NCI-H1048 (cell line): ENCODE results near the gene VIPAS39.
A peak's percentile ranks its signal among the peaks of the same experiment; 100 is the strongest.

ENCODE experiments used
- DNase-seq: peaks from one replicate; lab custom pipeline; 2025; lab: John Stamatoyannopoulos, UW

The VIPAS39 gene

DNA sequence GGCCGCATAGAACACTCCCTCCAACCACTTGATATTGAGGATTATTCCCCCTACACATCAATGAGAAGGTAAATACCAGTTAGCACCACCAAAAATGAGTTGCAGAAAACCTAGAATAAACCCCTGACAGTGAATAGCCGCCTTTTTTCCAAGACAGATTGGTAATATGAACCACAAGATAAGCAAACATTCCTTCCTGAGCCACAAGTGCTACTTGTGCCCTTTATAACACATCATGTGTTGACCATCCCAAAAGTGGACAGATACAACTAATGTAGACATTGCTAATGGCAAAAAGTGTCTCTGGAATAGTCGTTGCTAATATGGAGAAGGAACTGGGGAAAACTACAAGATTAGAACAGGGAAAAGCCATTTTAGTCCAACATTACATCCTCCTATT, 51.3 kb downstream of the VIPAS39 start:
- DNase-seq, result no peak

DNA sequence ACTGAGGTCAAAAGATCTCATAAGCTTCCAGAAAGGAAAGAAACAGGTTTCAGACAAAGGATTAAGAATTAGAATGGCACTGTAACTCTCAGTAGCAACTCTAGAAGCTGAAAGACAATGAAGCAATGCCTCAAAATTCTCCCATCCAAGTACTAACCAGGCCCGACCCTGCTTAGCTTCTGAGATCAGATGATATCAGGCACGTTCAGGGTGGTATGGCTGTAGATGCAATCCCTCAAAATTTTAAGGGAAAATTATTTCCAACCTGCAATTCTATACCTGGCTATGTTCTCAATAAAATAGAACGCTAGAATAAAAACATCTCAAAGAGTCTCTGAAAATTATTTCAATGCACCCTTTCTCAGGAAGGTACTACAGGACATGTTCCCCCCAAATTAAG, 53.6 kb downstream of the VIPAS39 start:
- no peak for DNase-seq

DNA sequence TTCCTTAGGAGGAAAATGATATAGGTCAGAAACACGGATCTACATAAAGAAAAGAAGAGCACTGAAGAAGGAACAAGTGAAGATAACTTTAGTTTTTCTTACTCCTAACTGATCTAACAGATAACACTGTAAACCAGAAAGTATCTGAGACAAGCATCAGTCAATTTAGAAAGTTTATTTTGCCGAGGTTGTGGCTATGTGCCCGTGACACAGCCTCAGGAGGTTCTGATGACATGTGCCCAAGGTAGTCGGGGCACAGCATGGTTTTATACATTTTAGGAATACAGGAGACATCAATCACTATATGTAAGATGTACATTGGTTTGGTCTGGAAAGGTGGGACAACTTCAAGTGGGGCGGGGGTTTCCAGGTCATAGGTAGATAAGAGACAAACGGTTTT, 57.2 kb downstream of the VIPAS39 start:
- DNase-seq, result no peak

DNA sequence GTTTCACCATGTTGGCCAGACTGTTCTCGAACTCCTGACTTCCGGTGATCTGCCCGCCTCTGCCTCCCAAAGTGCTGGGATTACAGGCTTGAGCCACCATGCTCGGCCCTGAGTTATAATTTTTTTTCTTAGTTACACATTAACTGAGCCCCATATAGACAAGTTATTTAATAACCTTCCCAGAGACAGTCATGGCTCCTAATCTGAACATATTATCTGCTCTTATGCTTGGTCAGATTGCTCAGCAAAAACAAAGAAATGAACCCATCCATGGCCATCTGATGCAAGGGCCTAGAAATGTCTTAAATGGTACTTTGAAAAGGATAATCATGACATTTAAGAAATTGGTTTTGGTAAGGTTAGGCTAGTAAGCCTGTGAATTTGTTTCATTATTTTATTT, 67.2 kb downstream of the VIPAS39 start:
- DNase-seq, result no peak

DNA sequence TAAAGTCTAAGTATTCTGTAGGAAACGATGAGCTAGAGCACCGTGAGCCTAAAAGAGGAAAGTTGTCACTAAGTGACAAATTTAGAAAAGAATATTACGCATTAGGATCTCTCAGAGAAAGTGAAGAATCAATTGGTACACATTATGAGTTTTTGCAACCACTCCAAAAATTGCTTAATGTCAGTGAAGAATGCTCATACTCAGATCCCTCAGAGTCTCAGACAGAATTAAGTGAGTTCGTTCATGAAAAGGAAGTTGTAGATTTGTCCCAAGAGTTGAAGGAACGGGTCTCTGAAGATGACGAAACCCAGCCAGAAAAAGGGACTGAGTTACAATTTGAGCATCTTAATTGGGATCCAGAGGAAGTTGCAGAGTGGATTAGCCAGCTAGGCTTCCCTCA, 78.7 kb downstream of the VIPAS39 start:
- no peak for DNase-seq

DNA sequence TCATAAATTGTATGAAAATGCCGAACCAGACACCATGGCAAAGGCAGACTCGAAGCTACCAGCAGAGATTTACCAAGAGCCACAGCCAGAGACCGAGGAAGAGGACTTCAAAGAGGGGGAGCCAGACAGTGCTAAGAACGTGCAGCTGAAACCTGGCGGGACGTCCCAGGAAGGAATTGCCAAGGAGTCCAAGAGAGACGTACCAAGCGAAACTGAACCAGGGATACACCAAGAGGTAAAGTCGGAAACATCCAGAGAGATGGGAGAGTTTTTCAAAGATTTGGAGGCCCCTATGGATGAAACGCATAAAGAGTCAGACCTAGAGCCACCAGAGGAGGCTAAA, 79.9 kb downstream of the VIPAS39 start:
- DNase-seq, result no peak

DNA sequence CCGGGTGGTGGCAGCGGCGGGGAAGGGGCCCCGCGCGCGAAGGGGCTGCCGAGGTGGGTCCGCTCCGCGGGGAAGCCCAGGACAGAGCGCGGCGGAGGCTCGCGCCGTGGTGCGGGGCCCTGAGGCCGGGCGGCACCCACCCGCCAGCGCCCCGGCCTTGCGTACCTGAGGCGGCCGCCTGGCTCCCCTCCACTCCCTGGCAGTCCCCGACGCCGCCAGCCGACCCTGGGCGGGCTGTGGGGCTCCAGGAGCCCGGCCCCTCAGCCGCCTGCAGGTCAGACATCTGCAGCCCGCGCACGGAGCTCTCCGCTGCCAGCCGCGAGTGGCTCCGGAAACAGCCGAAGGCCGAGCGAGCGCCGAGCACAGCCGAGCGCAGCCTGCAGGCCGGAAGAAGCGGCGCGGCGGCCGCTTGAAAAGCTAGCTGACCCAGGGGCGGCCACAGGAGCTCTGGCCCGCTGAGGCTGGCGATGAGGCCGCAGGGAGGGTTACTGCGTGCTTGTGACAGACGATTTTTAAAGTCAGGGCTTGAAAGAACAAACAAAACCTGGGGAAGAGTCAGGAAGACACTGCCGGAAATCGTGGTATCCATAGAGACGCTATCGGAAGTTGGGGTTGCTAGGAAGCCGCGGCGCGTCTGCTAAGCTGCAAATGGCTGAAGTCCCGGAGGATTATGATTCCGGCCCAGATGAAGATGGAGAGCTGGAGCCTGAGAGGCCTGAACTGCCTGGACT, 80.5 kb downstream of the VIPAS39 start, which contains the start of the genes SAMD15 and TMED8:
SAMD15 (plus strand) TSS at position 609 of the 731 bp plus-strand sequence; CDS start at position 649, 40 bp downstream.
TMED8 (minus strand) TSS at position 324 of the 731 bp plus-strand sequence; CDS start at position 283, 41 bp downstream.
- peak; percentile 49 for DNase-seq
